GM12874 (cell line): Measurements from ENCODE around the gene ALPK3.

Experiments
- CTCF ChIP-seq: IDR thresholded peaks from 2 replicates; pipeline ENCODE4 v1.5.1; 2011; ENCODE audit warnings: low read depth, mild to moderate bottlenecking, control low read depth, low read length, moderate library complexity; ENCODE audit not compliant: insufficient read depth

ALPK3 gene

GRCh38 chr15:84909029-84909428 is 91.9 kb downstream of the ALPK3 start:
- TF ChIP-seq CTCF, result no peak

GRCh38 chr15:84909782-84910181 is 92.6 kb downstream of the ALPK3 start:
- no peak for TF ChIP-seq CTCF

- no peak for TF ChIP-seq CTCF
Measured at GRCh38 chr15:84910928-84911623, 93.9 kb downstream of the ALPK3 start.

- no peak for TF ChIP-seq CTCF
Measured at GRCh38 chr15:84911879-84912660, 94.9 kb downstream of the ALPK3 start.

- TF ChIP-seq CTCF, result no peak
Measured at GRCh38 chr15:84913360-84913723, 96.2 kb downstream of the ALPK3 start.

GRCh38 chr15:84914351-84914750 is 97.2 kb downstream of the ALPK3 start:
- no peak for TF ChIP-seq CTCF

GRCh38 chr15:84914909-84915605 is 97.9 kb downstream of the ALPK3 start:
- TF ChIP-seq CTCF, result no peak
